Fibroblast of lung (primary cell): ENCODE measurements around the gene CHST15.

ENCODE experiments used
- EZH2 ChIP-seq: IDR thresholded peaks from 2 replicates; pipeline ENCODE4 v1.5.1; 2012; ENCODE audit warnings: low read length, control low read depth, mild to moderate bottlenecking; ENCODE audit errors: missing control alignments
- TF ChIP-seq, protein P1 (sequence below), 2 donors: IDR thresholded peaks in 1 of 2; conservative IDR thresholded peaks in 1 of 2; 1 replicate in 1 of 2; 2 replicates in 1 of 2; pipeline ENCODE4 v1.5.1; 2011 to 2012; ENCODE audit warnings: low read length in 2 of 2, control low read depth in 1 of 2, inconsistent platforms in 1 of 2, low read depth in 1 of 2, mild to moderate bottlenecking in 1 of 2

DNA sequence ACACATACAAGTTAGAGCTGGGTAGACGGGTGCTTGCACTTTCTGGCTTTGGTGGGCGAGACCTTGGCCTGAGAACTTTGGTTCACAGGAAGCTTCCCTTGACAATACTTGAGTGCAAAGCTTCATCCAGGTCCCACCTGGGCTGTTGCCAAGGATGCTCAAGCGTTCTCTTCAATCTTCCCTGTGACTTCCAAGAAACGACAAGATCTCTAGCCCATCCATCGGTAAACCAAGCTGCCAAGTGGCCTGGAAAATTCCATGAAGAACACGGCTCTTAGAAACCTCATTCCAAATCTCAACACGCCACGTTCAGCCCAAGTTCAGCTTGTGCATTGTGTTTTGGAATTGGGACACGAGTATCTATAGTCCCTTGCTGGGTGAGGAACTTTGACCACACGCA lies 84.7 kb downstream of the CHST15 start:
- no peak for TF ChIP-seq EZH2
- TF ChIP-seq, protein P1, sequence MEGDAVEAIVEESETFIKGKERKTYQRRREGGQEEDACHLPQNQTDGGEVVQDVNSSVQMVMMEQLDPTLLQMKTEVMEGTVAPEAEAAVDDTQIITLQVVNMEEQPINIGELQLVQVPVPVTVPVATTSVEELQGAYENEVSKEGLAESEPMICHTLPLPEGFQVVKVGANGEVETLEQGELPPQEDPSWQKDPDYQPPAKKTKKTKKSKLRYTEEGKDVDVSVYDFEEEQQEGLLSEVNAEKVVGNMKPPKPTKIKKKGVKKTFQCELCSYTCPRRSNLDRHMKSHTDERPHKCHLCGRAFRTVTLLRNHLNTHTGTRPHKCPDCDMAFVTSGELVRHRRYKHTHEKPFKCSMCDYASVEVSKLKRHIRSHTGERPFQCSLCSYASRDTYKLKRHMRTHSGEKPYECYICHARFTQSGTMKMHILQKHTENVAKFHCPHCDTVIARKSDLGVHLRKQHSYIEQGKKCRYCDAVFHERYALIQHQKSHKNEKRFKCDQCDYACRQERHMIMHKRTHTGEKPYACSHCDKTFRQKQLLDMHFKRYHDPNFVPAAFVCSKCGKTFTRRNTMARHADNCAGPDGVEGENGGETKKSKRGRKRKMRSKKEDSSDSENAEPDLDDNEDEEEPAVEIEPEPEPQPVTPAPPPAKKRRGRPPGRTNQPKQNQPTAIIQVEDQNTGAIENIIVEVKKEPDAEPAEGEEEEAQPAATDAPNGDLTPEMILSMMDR (conservative IDR thresholded peaks at IDR 0.05 in 1 of 2, IDR thresholded peaks at IDR 0.05 in 1 of 2; ENCODE audit: low read depth in 1 of 2, low read length in 2 of 2), result no peak
